Kidney (tissue), 14 donors: ENCODE data around the gene EP400. TPM values are rescaled to one million over a fixed set of nuclear protein-coding genes. Genes with fewer than 3 reads are reported as not detected.

Experiments used
- DNase-seq, 5 donors: peaks; one replicate each; pipeline ENCODE4 v3.0.0-alpha.2; 2013 to 2020
- FAIRE-seq: peaks from 2 replicates; lab custom pipeline; 2012; peaks lifted over from hg19 to GRCh38; lab: Jason Lieb, UNC
- H3K27ac ChIP-seq, 2 donors: one replicate each; pipeline ENCODE4 v1.7.0; 2013; ENCODE audit warnings: low read depth in 2 of 2, low read length in 2 of 2, inconsistent platforms in 1 of 2
- H3K27me3 ChIP-seq: one replicate; pipeline ENCODE4 v1.7.1; 2013; ENCODE audit warnings: low read length, inconsistent platforms; ENCODE audit not compliant: control insufficient read depth, insufficient read depth
- H3K36me3 ChIP-seq, 3 donors: one replicate each; pipeline versions ENCODE4 v1.7.0 to v1.7.1; 2013; ENCODE audit warnings: low read length in 3 of 3, control low read depth in 1 of 3, inconsistent platforms in 1 of 3; ENCODE audit not compliant: insufficient read depth in 3 of 3, control insufficient read depth in 2 of 3
- H3K4me1 ChIP-seq, 3 donors: one replicate each; pipeline versions ENCODE4 v1.7.0 to v1.7.1; 2013; ENCODE audit warnings: low read length in 3 of 3, inconsistent platforms in 1 of 3, low read depth in 1 of 3; ENCODE audit not compliant: control insufficient read depth in 2 of 3, insufficient read depth in 2 of 3
- H3K4me3 ChIP-seq, 3 donors: one replicate each; pipeline versions ENCODE4 v1.7.0 to v1.8.1; 2013; ENCODE audit warnings: low read length in 3 of 3, control low read depth in 1 of 3, inconsistent platforms in 1 of 3
- H3K9ac ChIP-seq, 3 donors: one replicate each; pipeline versions ENCODE4 v1.7.0 to v1.7.1; 2013; ENCODE audit warnings: low read length in 3 of 3, control low read depth in 1 of 3, inconsistent platforms in 1 of 3
- H3K9me3 ChIP-seq, 3 donors: one replicate each; pipeline versions ENCODE4 v1.7.0 to v1.7.1; 2013; ENCODE audit warnings: low read length in 3 of 3, control low read depth in 1 of 3, inconsistent platforms in 1 of 3; ENCODE audit not compliant: control insufficient read depth in 2 of 3, insufficient read depth in 1 of 3
- CTCF ChIP-seq: IDR thresholded peaks from 3 replicates; pipeline ENCODE4 v1.5.1; 2012; ENCODE audit warnings: mild to moderate bottlenecking, moderate library complexity, borderline replicate concordance; ENCODE audit not compliant: insufficient read depth; ENCODE audit errors: extremely low read depth
- intact Hi-C: fragments of 100-400 bp; cut with DNase I; formaldehyde crosslinking; loops from one replicate; pipeline ENCODE4 v1.11.1; 2022
- polyA plus RNA-seq: library from polyadenylated mRNA; stranded (reverse); fragments of 350-450 nt; fragmentation: Illumina TruSeq; extraction: RNeasy Lipid Tissue Mini Kit (QIAGEN cat#74804); gene quantifications from one replicate; pipeline ENCODE4 v1.2.3, GENCODE V29; 2014; ENCODE audit warnings: low read depth, low replicate concordance; ENCODE audit not compliant: insufficient read depth
- total RNA-seq: library from RNA; stranded (reverse); fragmentation: NEBNext Ultra II Directional; extraction: Animal tissue kit (Norgen Biotek cat#: 25700); gene quantifications from one replicate; pipeline ENCODE4 v1.2.1, GENCODE V29; 2021
- donor health status: control.
- donor health status: control.
- donor health status: control.
- donor health status: control.
- donor health status: control.
- donor health status: DM: yes; HTN: yes; CAD: no.
- donor health status: Normal renal cell carcinoma (clear cell type).

EP400 gene
- total and polyA plus RNA-seq, 2 donors from 2014 or later: 7.5 to 44.7 TPM

GRCh38 chr12:132071040-132071810 lies 121.5 kb downstream of the EP400 start:
- H3K9me3 ChIP-seq: no peaks in the 10 kb centered on the region
- intact Hi-C loops: no loop called here
- DNase-seq: no peak
- no peak overlapping the region for H3K4me3 ChIP-seq
- TF ChIP-seq CTCF: no peak
- no peak for FAIRE-seq
- H3K9ac ChIP-seq: no peak overlapping the region
- no peaks in the 10 kb centered on the region for H3K27me3 ChIP-seq
- no peak overlapping the region for H3K27ac ChIP-seq
- no peaks in the 10 kb centered on the region for H3K4me1 ChIP-seq
- H3K36me3 ChIP-seq: peaks cover 5 to 40% (median 32%) of the 10 kb centered on the region in 3 donors

DNA sequence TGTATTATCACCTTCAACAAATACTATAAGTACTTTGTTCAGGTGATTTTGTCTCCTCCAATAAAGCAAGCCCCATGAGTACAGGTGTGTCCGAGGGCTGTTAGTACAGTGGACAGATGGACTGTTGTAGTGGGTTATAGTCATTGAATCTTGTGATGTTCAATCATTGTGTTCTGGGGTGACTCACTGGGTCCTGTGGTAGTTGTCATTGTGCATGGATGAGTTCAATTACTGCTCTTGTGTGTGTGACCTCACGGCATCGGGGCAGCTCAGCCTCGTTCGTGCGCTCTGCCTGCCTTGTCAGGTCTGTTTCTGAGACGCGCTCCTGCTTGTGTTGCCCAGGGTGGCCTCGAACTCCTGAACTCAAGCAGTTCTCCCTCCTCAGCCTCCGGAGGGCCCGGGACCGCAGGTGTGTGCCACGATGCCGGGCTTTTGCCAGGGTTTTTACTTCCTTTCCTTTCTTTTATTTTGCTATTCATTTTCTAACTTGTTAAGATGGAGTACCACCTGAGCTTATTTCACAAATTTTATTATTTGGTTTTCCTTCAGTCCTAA lies 122.2 kb downstream of the EP400 start:
- Histone ChIP-seq H3K9me3 (no peaks in the 10 kb centered on the region), H3K4me1 (no peaks in the 10 kb centered on the region), H3K4me3 (no peak overlapping the region), H3K27me3 (no peaks in the 10 kb centered on the region), H3K27ac (no peak overlapping the region), H3K9ac (no peak overlapping the region), H3K36me3 (peaks cover 5 to 41% (median 33%) of the 10 kb centered on the region in 3 donors)
- no peak for DNase-seq
- no peak for TF ChIP-seq CTCF
- FAIRE-seq: no peak
- intact Hi-C loops: no loop called here

GRCh38 chr12:132074216-132074615 lies 124.5 kb downstream of the EP400 start:
- intact Hi-C loops: no loop called here
- Histone ChIP-seq H3K9me3 (no peaks in the 10 kb centered on the region), H3K4me3 (no peak overlapping the region), H3K27ac (no peak overlapping the region), H3K27me3 (no peaks in the 10 kb centered on the region), H3K9ac (no peak overlapping the region), H3K4me1 (no peaks in the 10 kb centered on the region), H3K36me3 (peaks cover 5 to 49% (median 25%) of the 10 kb centered on the region in 3 donors)
- TF ChIP-seq CTCF: no peak
- DNase-seq (no peak), FAIRE-seq (no peak)
